Thyroid gland (tissue), 4 donors: ENCODE data around the gene LRRN4CL. TPM values are rescaled to one million over a fixed set of nuclear protein-coding genes. Genes with fewer than 3 reads are reported as not detected.

Source experiments
- DNase-seq, 2 donors: peaks; one replicate each; pipeline ENCODE4 v3.0.0-alpha.2; 2019
- H3K27ac ChIP-seq, 3 donors: fragments of 200-600 bp; sonication (generic); 1 replicate in 2 of 3; 2 replicates in 1 of 3; pipeline ENCODE4 v1.5.1; 2016 to 2019; ENCODE audit warnings: mild to moderate bottlenecking in 1 of 3, moderate library complexity in 1 of 3
- H3K27me3 ChIP-seq: fragments of 200-600 bp; sonication (generic); one replicate; pipeline ENCODE4 v1.5.1; 2019
- H3K36me3 ChIP-seq, 2 donors: fragments of 200-600 bp; sonication (generic); one replicate each; pipeline ENCODE4 v1.5.1; 2016 to 2019
- H3K4me1 ChIP-seq, 2 donors: fragments of 200-600 bp; sonication (generic); one replicate each; pipeline ENCODE4 v1.5.1; 2017 to 2019
- H3K4me3 ChIP-seq, 3 donors: fragments of 200-600 bp; sonication (generic); replicated peaks in 1 of 3; 1 replicate in 2 of 3; 2 replicates in 1 of 3; pipeline ENCODE4 v1.5.1; 2016; ENCODE audit warnings: mild to moderate bottlenecking in 1 of 3
- H3K9me3 ChIP-seq: fragments of 200-600 bp; sonication (generic); one replicate; pipeline ENCODE4 v1.5.1; 2017
- POLR2A ChIP-seq, 2 donors: fragments of 450-650 bp; IDR thresholded peaks; one replicate each; pipeline ENCODE4 v1.6.1; 2017; ENCODE audit warnings: antibody characterized with exemption in 2 of 2, mild to moderate bottlenecking in 2 of 2, moderate library complexity in 1 of 2
- WGBS, 2 donors: methylation state at CpG; one replicate each; pipeline ENCODE4 v1.1.5; 2017; 5-methylcytosine and 5-hydroxymethylcytosine counted together
- intact Hi-C: fragments of 100-400 bp; cut with DNase I; formaldehyde crosslinking; loops from one replicate; pipeline ENCODE4 v1.15.1; 2023
- total RNA-seq, 4 donors: library from RNA; depleted of rRNA; stranded (reverse); fragments of >200 nt; gene quantifications; one replicate each; pipeline ENCODE4 v1.2.3, GENCODE V29; 2016
- TF ChIP-seq, protein P1 (sequence below), 6 experiments: fragments of 200-600 bp in 3 of 6; fragments of 450-650 bp in 3 of 6; sonication (generic) in 3 of 6; IDR thresholded peaks; one replicate each; pipeline ENCODE4 v1.5.1; 2016 to 2019; ENCODE audit warnings: antibody characterized with exemption in 6 of 6, mild to moderate bottlenecking in 2 of 6, inconsistent platforms in 1 of 6, moderate library complexity in 1 of 6

The LRRN4CL gene
- total RNA-seq, 4 donors from 2014 or later = 2.5 to 18.3 (median 9.0) TPM

DNA sequence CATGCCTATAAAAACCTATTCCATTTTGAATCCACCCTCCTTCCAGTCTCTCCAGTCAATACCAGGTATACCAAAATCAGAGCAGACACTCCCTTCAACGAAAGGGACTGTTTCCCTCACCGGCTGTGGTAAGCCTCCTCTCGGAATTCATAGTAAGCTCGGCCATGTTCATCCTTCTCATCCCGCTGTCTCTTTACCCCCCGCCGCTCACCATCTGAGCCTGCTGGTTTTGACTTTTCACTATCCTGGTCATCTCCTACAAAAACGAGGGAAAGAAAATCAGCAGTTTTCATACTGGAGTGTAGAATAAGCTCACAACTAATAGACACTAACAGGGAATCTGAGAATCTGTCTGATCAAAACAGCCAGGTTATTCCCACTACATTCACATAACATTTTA lies 34.8 kb upstream of the LRRN4CL start:
- TF ChIP-seq, protein P1, sequence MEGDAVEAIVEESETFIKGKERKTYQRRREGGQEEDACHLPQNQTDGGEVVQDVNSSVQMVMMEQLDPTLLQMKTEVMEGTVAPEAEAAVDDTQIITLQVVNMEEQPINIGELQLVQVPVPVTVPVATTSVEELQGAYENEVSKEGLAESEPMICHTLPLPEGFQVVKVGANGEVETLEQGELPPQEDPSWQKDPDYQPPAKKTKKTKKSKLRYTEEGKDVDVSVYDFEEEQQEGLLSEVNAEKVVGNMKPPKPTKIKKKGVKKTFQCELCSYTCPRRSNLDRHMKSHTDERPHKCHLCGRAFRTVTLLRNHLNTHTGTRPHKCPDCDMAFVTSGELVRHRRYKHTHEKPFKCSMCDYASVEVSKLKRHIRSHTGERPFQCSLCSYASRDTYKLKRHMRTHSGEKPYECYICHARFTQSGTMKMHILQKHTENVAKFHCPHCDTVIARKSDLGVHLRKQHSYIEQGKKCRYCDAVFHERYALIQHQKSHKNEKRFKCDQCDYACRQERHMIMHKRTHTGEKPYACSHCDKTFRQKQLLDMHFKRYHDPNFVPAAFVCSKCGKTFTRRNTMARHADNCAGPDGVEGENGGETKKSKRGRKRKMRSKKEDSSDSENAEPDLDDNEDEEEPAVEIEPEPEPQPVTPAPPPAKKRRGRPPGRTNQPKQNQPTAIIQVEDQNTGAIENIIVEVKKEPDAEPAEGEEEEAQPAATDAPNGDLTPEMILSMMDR (IDR thresholded peaks at IDR 0.05) = no peak
- no peak for TF ChIP-seq POLR2A (IDR thresholded peaks at IDR 0.05)
- intact Hi-C loops = no loop called here
- no peak for DNase-seq
- 52 to 53% methylated on average over 8 of the region's 8 CpGs for WGBS, 2 donors
- peaks cover 13 to 19% of the 10 kb centered on the region in 2 donors for H3K4me1 ChIP-seq
- H3K36me3 ChIP-seq = peaks cover 45 to 46% of the 10 kb centered on the region in 2 donors
- no peaks in the 10 kb centered on the region for H3K9me3 ChIP-seq
- H3K27me3 ChIP-seq = no peaks in the 10 kb centered on the region
- H3K4me3 ChIP-seq = no peak overlapping the region
- no peak overlapping the region for H3K27ac ChIP-seq

DNA sequence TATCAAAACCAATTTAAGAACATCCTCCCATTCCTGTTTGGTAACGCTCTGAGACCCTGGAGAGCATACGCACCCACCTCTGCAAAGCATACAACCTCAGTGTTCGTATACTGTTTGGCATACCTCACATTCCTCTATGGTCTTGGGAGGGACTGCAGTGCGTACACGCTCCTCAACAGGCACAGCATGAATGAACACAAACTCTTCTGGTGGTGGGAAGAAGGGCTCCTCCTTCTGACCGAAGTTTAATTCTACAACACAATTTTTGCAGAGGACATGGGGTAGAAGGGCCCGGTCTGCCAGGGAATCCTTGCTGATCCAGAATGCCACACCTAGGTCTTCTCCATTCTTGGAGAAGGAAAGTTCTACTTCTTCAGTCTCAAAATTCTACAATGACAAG lies 32.7 kb upstream of the LRRN4CL start:
- DNase-seq = no peak
- Histone ChIP-seq H3K27ac (no peak overlapping the region), H3K27me3 (no peaks in the 10 kb centered on the region), H3K9me3 (no peaks in the 10 kb centered on the region), H3K4me3 (no peak overlapping the region), H3K4me1 (peaks cover 13 to 19% of the 10 kb centered on the region in 2 donors), H3K36me3 (peaks cover 66 to 68% of the 10 kb centered on the region in 2 donors)
- intact Hi-C loops = no loop called here
- no peak for TF ChIP-seq POLR2A (IDR thresholded peaks at IDR 0.05)
- TF ChIP-seq, protein P1 (IDR thresholded peaks at IDR 0.05) = no peak
- WGBS, 2 donors = 67 to 69% methylated on average over 7 of the region's 7 CpGs

DNA sequence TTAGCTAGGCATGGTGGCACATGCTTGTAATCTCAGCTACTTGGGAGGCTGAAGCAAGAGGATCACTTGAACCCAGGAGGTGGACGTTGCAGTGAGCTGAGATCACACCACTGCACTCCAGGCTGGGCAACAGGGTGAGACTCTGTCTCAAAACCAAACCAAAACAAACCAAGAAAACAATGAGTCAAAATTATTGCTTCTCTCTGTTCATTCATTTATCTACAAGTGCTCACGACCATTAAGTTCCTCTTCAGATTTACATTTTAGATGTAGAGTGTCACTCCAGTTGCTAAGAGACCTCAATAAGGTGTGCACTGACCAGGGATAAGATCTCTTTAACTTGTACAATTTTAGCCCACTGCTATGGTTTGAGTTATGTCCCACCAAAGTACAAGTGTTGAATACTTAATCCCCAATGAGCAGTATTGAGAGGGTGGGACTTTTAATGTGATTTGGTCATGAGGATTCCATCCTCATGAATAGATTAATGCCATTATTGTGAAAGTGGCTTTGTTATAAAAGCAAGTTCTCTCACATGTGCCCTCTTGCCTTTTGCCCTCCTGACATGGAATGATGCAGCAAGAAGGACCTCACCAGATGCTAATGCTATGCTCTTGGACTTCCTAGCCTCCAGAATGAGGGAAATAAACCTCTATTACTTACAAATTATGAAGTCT lies 30.1 kb upstream of the LRRN4CL start:
- 76 to 82% methylated on average over 2 of the region's 2 CpGs for WGBS, 2 donors
- Histone ChIP-seq H3K27me3 (no peaks in the 10 kb centered on the region), H3K27ac (no peak overlapping the region), H3K9me3 (no peaks in the 10 kb centered on the region), H3K36me3 (peaks cover 92% of the 10 kb centered on the region in 2 donors), H3K4me3 (no peak overlapping the region), H3K4me1 (peaks cover under 1 to 8% of the 10 kb centered on the region in 2 donors)
- no peak for DNase-seq
- intact Hi-C loops = no loop called here
- no peak for TF ChIP-seq POLR2A (IDR thresholded peaks at IDR 0.05)
- TF ChIP-seq, protein P1 (IDR thresholded peaks at IDR 0.05) = no peak

DNA sequence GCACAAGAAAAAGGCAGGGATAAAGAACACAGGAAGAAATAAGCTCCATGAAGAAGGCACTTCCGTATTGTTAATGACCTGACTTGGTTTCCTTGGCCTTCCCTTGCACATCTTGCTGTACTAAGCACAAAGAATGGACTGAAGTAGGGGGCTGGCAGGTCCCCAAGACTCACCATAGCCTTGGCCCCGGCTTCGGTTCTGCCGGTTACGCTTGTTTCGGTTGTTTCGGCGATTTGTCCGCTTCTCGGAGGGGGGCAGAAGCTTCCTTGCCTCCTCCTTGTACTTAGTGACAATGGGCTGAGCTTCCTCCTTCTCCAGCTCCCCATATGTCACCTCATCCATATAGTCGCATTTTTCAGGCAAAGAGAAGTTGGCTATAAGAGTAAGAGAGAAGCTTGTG lies 27.5 kb upstream of the LRRN4CL start:
- Histone ChIP-seq H3K4me3 (no peak overlapping the region), H3K27ac (no peak overlapping the region), H3K9me3 (no peaks in the 10 kb centered on the region), H3K27me3 (no peaks in the 10 kb centered on the region), H3K36me3 (peaks cover 89 to 96% of the 10 kb centered on the region in 2 donors), H3K4me1 (no peaks in the 10 kb centered on the region)
- intact Hi-C loops = no loop called here
- WGBS, 2 donors = 92 to 93% methylated on average over 11 of the region's 11 CpGs
- TF ChIP-seq POLR2A (IDR thresholded peaks at IDR 0.05) = no peak
- TF ChIP-seq, protein P1 (IDR thresholded peaks at IDR 0.05) = no peak
- no peak for DNase-seq

DNA sequence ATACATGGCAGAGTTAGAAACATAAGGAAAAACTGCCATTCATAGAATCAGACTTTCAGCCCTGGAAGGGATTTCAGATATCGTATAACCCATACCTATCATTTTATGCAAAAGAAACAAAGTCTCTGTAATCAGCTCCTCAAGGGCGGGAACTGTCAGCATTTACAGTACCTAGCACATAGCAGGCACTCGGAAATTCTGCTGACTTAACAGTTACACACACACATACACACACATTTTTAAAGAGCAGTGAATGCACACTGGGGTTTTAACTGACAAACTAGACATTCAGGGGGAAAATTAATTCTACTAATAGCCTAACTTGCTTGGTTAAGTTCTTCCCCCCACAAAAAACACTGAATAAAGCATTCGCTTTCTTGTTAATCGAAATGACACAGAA lies 26.9 kb upstream of the LRRN4CL start:
- Histone ChIP-seq H3K4me3 (no peak overlapping the region), H3K27me3 (no peaks in the 10 kb centered on the region), H3K27ac (no peak overlapping the region), H3K4me1 (no peaks in the 10 kb centered on the region), H3K36me3 (peaks cover 83 to 90% of the 10 kb centered on the region in 2 donors), H3K9me3 (no peaks in the 10 kb centered on the region)
- no peak for TF ChIP-seq POLR2A (IDR thresholded peaks at IDR 0.05)
- TF ChIP-seq, protein P1 (IDR thresholded peaks at IDR 0.05) = no peak
- intact Hi-C loops = no loop called here
- DNase-seq = no peak
- 94% methylated on average over 5 of the region's 5 CpGs for WGBS, 2 donors
